HL-60 (cell line): ENCODE results near the gene ENTHD1.

Source experiments
- DNase-seq, 2 experiments: peaks; one replicate each; pipeline ENCODE4 v3.0.0-alpha.2; 2010 to 2020; ENCODE audit warnings: low read depth in 1 of 2, low spot score in 1 of 2
- H3K27ac ChIP-seq: fragments of 250-450 bp; sonication (Bioruptor Pico); replicated peaks from 2 replicates; pipeline ENCODE4 v1.5.1; 2020; ENCODE audit warnings: mild to moderate bottlenecking, moderate library complexity
- H3K27me3 ChIP-seq: fragments of 250-450 bp; sonication (Bioruptor Pico); 2 replicates; pipeline ENCODE4 v1.5.1; 2021; ENCODE audit warnings: mild to moderate bottlenecking, moderate library complexity; ENCODE audit not compliant: insufficient read depth, poor library complexity, severe bottlenecking
- H3K4me3 ChIP-seq: replicated peaks from 2 replicates; pipeline ENCODE4 v1.5.1; 2011; ENCODE audit warnings: mild to moderate bottlenecking, control low read depth, low read length; ENCODE audit not compliant: insufficient read depth
- CTCF ChIP-seq: IDR thresholded peaks from one replicate; pipeline ENCODE4 v1.5.1; 2011; ENCODE audit warnings: low read length, control low read depth, inconsistent platforms; ENCODE audit not compliant: insufficient read depth
- GABPA ChIP-seq: IDR thresholded peaks from 2 replicates; pipeline ENCODE4 v1.6.1; 2012; ENCODE audit warnings: low read depth
- POLR2AphosphoS5 ChIP-seq: IDR thresholded peaks from 2 replicates; pipeline ENCODE4 v1.6.1; 2012; ENCODE audit warnings: low read depth
- REST ChIP-seq: IDR thresholded peaks from 2 replicates; pipeline ENCODE4 v1.6.1; 2012; ENCODE audit warnings: low read depth; ENCODE audit not compliant: insufficient replicate concordance
- SPI1 ChIP-seq: IDR thresholded peaks from 2 replicates; pipeline ENCODE4 v1.6.1; 2012; ENCODE audit warnings: low read depth, mild to moderate bottlenecking, borderline replicate concordance
- long read RNA-seq: library from polyadenylated mRNA; unstranded; transcript quantifications from one replicate; pipeline ENCODE4 v2.0.0, GENCODE V29; 2020

The ENTHD1 gene
- long read RNA-seq: 0 reads

- no peak within 1 kb of the TSS for H3K27ac ChIP-seq
- no peak within 1 kb of the TSS for H3K4me3 ChIP-seq
- no peak for TF ChIP-seq POLR2AphosphoS5
- no peak for TF ChIP-seq REST
- TF ChIP-seq GABPA: no peak
- no peak for DNase-seq
- H3K27me3 ChIP-seq: no peaks in the 10 kb centered on the region
Measured at GRCh38 chr22:39893526-39893925, at the start of gene ENTHD1. Gene ENTHD1 (minus strand): TSS chr22:39893760. CDS start chr22:39887748, 6,012 bp downstream.

GRCh38 chr22:39943337-39943736 lies 49.8 kb upstream of the ENTHD1 start:
- no peak overlapping the region for H3K4me3 ChIP-seq
- no peak overlapping the region for H3K27ac ChIP-seq
- TF ChIP-seq SPI1 (no peak), GABPA (no peak), CTCF (no peak), REST (no peak), POLR2AphosphoS5 (no peak)
- H3K27me3 ChIP-seq: no peaks in the 10 kb centered on the region
- DNase-seq: no peak

GRCh38 chr22:39942439-39943230 lies 49.1 kb upstream of the ENTHD1 start:
- no peak overlapping the region for H3K27ac ChIP-seq
- TF ChIP-seq SPI1 (peak; percentile 63; the same call in 1 of the 2 replicates), CTCF (no peak)
- peak in 1 of 2 experiments; percentile 36 for DNase-seq
- H3K4me3 ChIP-seq: no peak overlapping the region
- peaks cover 3% of the 10 kb centered on the region for H3K27me3 ChIP-seq

GRCh38 chr22:39941601-39942000 lies 48.0 kb upstream of the ENTHD1 start:
- no peak for TF ChIP-seq SPI1
- TF ChIP-seq POLR2AphosphoS5: no peak
- no peak for TF ChIP-seq GABPA
- TF ChIP-seq REST: no peak
- H3K4me3 ChIP-seq: no peak overlapping the region
- no peak for DNase-seq
- no peak overlapping the region for H3K27ac ChIP-seq
- H3K27me3 ChIP-seq: peaks cover 9% of the 10 kb centered on the region
